Right atrium auricular region (tissue), 2 donors: ENCODE measurements around the gene SKI. TPM values are rescaled to one million over a fixed set of nuclear protein-coding genes. Genes with fewer than 3 reads are reported as not detected.
A peak's percentile ranks its signal among the peaks of the same experiment; 100 is the strongest.
"Not testable (repeated sequence)": the region's sequence is repeated elsewhere in the genome, so short reads cannot be mapped to it uniquely, and the experiment has no call there.

Source experiments
- DNase-seq: peaks from one replicate; pipeline ENCODE4 v3.0.0-alpha.2; 2019; ENCODE audit warnings: low spot score
- H3K27ac ChIP-seq, 2 donors: fragments of 200-600 bp; sonication (generic); 1 replicate in 1 of 2; 2 replicates in 1 of 2; pipeline ENCODE4 v1.5.1; 2016 to 2019
- H3K27me3 ChIP-seq, 2 donors: fragments of 200-600 bp; sonication (generic); one replicate each; pipeline versions ENCODE4 v1.5.1 to v1.6.0; 2017 to 2019
- H3K36me3 ChIP-seq: fragments of 200-600 bp; sonication (generic); one replicate; pipeline ENCODE4 v1.5.1; 2016
- H3K4me1 ChIP-seq, 2 donors: fragments of 200-600 bp; sonication (generic); one replicate each; pipeline versions ENCODE4 v1.5.1 to v1.6.0; 2017 to 2019
- H3K4me3 ChIP-seq, 2 donors: fragments of 200-600 bp; sonication (generic); 1 replicate in 1 of 2; 2 replicates in 1 of 2; pipeline ENCODE4 v1.5.1; 2017 to 2019; ENCODE audit warnings: mild to moderate bottlenecking in 1 of 2, moderate library complexity in 1 of 2
- H3K9me3 ChIP-seq, 2 donors: fragments of 200-600 bp; sonication (generic); one replicate each; pipeline ENCODE4 v1.5.1; 2019
- CTCF ChIP-seq, 2 donors: fragments of 200-600 bp; sonication (generic); IDR thresholded peaks; one replicate each; pipeline ENCODE4 v1.5.1; 2019; ENCODE audit warnings: antibody characterized with exemption in 2 of 2
- total RNA-seq, 2 donors: library from RNA; depleted of rRNA; stranded (reverse); fragments of >200 nt; gene quantifications; one replicate each; pipeline ENCODE4 v1.1.0, GENCODE V29; 2016

SKI gene
- total RNA-seq, 2 donors from 2014 or later, result 36.7 to 57.2 TPM

GRCh38 chr1:2258996-2259395 is 30.9 kb downstream of the SKI start:
- Histone ChIP-seq H3K9me3 (peaks cover 0 to 7% of the 10 kb centered on the region in 2 donors), H3K4me3 (no peak overlapping the region), H3K27ac (no peak overlapping the region), H3K4me1 (peaks cover 0 to 80% of the 10 kb centered on the region in 2 donors), H3K27me3 (no peaks in the 10 kb centered on the region), H3K36me3 (no peaks in the 10 kb centered on the region)
- TF ChIP-seq CTCF (IDR thresholded peaks at IDR 0.05), result no peak
- no peak for DNase-seq

- DNase-seq, result no peak
- peaks cover 0 to 74% of the 10 kb centered on the region in 2 donors for H3K4me1 ChIP-seq
- no peaks in the 10 kb centered on the region for H3K27me3 ChIP-seq
- H3K27ac ChIP-seq, result no peak overlapping the region
- TF ChIP-seq CTCF (IDR thresholded peaks at IDR 0.05), result no peak
- no peak overlapping the region for H3K4me3 ChIP-seq
- H3K36me3 ChIP-seq, result no peaks in the 10 kb centered on the region
- H3K9me3 ChIP-seq, result peaks cover 0 to 7% of the 10 kb centered on the region in 2 donors
These were observed 31.7 kb downstream of the SKI start for GRCh38 chr1:2259668-2260402.

GRCh38 chr1:2260470-2260869 is 32.4 kb downstream of the SKI start:
- H3K27me3 ChIP-seq, DNase-seq, H3K27ac ChIP-seq, H3K9me3 ChIP-seq, H3K36me3 ChIP-seq, H3K4me3 ChIP-seq: not testable (repeated sequence)
- H3K4me1 ChIP-seq, result peaks cover 0 to 75% of the 10 kb centered on the region in 2 donors

- Histone ChIP-seq H3K27me3 (no peaks in the 10 kb centered on the region), H3K27ac (no peak overlapping the region)
- TF ChIP-seq CTCF (IDR thresholded peaks at IDR 0.05), result no peak
These were observed 32.8 kb downstream of the SKI start for GRCh38 chr1:2260917-2261316.

GRCh38 chr1:2261476-2262395 is 33.6 kb downstream of the SKI start:
- peaks cover 0 to 76% of the 10 kb centered on the region in 2 donors for H3K4me1 ChIP-seq
- not testable (repeated sequence) for H3K27ac ChIP-seq, H3K4me3 ChIP-seq, H3K36me3 ChIP-seq, H3K9me3 ChIP-seq, H3K27me3 ChIP-seq, DNase-seq

More at GRCh38 chr1:2260917-2261316, 32.8 kb downstream of the SKI start:
- peaks cover 0 to 76% of the 10 kb centered on the region in 2 donors for H3K4me1 ChIP-seq
- no peak overlapping the region for H3K4me3 ChIP-seq
- no peaks in the 10 kb centered on the region for H3K9me3 ChIP-seq
- no peak for DNase-seq
- no peaks in the 10 kb centered on the region for H3K36me3 ChIP-seq

GRCh38 chr1:2266301-2266975 is 38.3 kb downstream of the SKI start:
- no peak overlapping the region for H3K27ac ChIP-seq
- H3K9me3 ChIP-seq, result no peaks in the 10 kb centered on the region
- no peaks in the 10 kb centered on the region for H3K27me3 ChIP-seq
- H3K4me3 ChIP-seq, result peak overlapping the region in 1 of 2 donors; percentile 2
- no peak for TF ChIP-seq CTCF (IDR thresholded peaks at IDR 0.05)
- peaks cover 0 to 80% of the 10 kb centered on the region in 2 donors for H3K4me1 ChIP-seq
- H3K36me3 ChIP-seq, result no peaks in the 10 kb centered on the region
- DNase-seq, result no peak
